Ectodermal cell (in vitro differentiated cells): ENCODE measurements around the gene TP53BP2.
"Not testable (repeated sequence)": the region's sequence is repeated elsewhere in the genome, so short reads cannot be mapped to it uniquely, and the experiment has no call there.

Source experiments
- H3K27ac ChIP-seq: 2 replicates; pipeline ENCODE4 v1.7.0; 2013; ENCODE audit warnings: mild to moderate bottlenecking, low read depth, low read length; ENCODE audit not compliant: insufficient read depth, poor library complexity, severe bottlenecking
- H3K27me3 ChIP-seq: 2 replicates; pipeline ENCODE4 v1.7.0; 2013; ENCODE audit warnings: mild to moderate bottlenecking, low read length; ENCODE audit not compliant: insufficient read depth, control insufficient read depth, poor library complexity, severe bottlenecking
- H3K36me3 ChIP-seq: one replicate; pipeline ENCODE4 v1.7.0; 2013; ENCODE audit warnings: low read length; ENCODE audit not compliant: control insufficient read depth, insufficient read depth
- H3K4me1 ChIP-seq: one replicate; pipeline ENCODE4 v1.7.0; 2013; ENCODE audit warnings: low read length; ENCODE audit not compliant: control insufficient read depth, insufficient read depth
- H3K4me3 ChIP-seq: 2 replicates; pipeline ENCODE4 v1.7.0; 2013; ENCODE audit warnings: low read depth, low read length, control low read depth; ENCODE audit not compliant: insufficient read depth
- H3K9me3 ChIP-seq: 2 replicates; pipeline ENCODE4 v1.7.0; 2013; ENCODE audit warnings: mild to moderate bottlenecking, low read length, moderate library complexity; ENCODE audit not compliant: control insufficient read depth
- WGBS, 2 experiments: methylation state at CpG; one replicate each; pipeline ENCODE4 v1.1.7; 2013; ENCODE audit warnings: missing lambda C conversion rate in 2 of 2; 5-methylcytosine and 5-hydroxymethylcytosine counted together

TP53BP2 gene

DNA sequence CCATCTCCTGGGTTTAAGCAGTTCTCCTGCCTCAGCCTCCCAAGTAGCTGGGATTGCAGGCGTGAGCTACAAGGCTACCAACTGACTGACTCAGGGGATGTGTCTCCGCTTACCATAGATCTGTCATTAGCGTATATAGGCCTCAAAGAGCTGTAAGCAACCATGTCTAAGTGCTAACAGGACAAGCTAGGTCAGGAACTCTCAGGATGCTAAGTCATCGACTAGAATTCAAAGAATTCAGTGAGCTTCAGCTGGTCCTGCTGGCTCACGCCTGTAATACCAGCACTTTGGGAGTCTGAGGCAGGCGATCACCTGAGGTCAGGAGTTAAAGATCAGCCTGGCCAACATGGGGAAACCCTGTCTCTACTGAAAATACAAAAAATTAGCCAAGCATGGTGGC, 103.9 kb downstream of the TP53BP2 start:
- Histone ChIP-seq H3K36me3 (no peaks in the 10 kb centered on the region), H3K4me1 (no peaks in the 10 kb centered on the region), H3K27me3 (no peaks in the 10 kb centered on the region), H3K4me3 (no peak overlapping the region), H3K9me3 (no peaks in the 10 kb centered on the region), H3K27ac (no peak overlapping the region)
- WGBS, 2 experiments: 90 to 91% methylated on average over 6 of the region's 6 CpGs

- H3K36me3 ChIP-seq, H3K27ac ChIP-seq, H3K9me3 ChIP-seq, H3K4me1 ChIP-seq, H3K27me3 ChIP-seq, H3K4me3 ChIP-seq: not testable (repeated sequence)
- WGBS, 2 experiments: 83 to 86% methylated on average over 10 of the region's 10 CpGs
These were observed 105.6 kb downstream of the TP53BP2 start for GRCh38 chr1:223740038-223740736.

DNA sequence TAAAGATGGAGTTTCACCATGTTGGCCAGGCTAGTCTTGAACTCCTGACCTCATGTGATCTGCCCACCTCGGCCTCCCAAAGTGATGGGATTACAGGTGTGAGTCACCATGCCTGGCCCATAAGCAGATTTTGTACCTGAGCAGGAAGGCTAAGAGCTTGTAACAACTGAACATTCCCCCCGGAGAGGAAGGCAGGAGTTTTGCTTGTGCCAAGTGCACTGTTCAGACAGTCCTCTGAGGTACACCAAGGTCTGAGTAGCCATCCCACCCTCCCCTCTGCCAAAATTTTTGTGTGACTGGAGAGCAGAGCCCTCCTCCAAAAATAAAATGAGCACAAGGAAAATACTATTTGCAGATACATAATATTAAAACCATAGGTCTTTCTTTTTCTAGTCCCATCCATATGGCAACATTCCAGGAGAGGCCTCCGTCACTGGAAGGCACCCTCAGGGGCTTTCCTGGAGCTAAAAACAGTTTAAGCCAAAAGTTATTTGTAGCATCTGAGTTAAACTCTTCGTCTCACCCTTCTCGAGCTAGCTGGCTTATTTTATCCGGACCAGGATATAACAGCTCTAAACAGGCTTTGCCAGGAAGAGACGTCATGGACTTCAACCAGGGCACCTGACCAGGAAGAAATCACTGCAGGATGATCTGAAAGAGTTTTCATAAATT, 106.2 kb downstream of the TP53BP2 start:
- Histone ChIP-seq H3K27me3 (no peaks in the 10 kb centered on the region), H3K36me3 (no peaks in the 10 kb centered on the region), H3K4me1 (no peaks in the 10 kb centered on the region), H3K4me3 (no peak overlapping the region), H3K9me3 (no peaks in the 10 kb centered on the region), H3K27ac (no peak overlapping the region)
- WGBS, 2 experiments: 93% methylated on average over 7 of the region's 7 CpGs

DNA sequence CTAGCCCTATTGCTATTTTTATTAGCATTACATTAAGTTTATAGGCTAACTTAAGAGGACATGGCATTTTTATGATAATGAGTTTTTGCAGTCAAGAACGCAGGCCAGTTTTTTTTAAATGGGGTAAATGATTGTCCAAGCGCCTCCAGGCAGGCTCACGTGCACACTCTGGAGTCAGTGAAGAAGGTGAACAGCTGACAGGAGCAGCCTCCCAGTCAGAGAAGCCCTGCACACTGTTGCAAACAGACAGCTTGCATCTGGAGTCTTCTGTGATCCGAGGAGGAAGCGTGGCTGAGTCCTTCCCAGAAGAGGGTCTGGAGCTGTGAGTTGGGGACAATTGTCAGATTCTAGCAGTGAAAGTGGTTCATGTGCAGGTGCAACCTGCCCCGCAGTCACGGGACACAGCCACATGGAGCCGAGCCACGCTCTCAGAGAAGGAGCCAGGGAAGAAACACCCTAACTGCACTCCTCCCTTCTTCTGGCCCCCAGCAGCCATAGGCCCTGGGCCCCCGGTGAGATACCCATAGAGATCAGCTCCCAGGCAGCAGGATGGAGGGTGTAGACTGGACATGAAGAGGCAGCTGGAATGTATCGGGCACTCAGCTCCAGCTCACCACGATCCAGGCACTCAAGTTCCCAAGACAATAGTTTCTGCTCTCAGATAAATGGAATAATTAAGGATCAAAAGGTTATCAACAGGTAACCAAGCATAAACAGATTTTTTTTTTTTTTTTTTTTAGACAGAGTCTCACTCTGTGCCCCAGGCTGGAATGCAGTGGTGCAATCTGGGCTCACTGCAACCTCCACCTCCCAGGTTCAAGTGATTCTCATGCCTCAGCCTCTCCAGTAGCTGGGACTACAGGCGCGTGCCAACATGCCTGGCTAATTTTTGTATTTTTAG, 107.0 kb downstream of the TP53BP2 start:
- H3K27me3 ChIP-seq: no peaks in the 10 kb centered on the region
- no peaks in the 10 kb centered on the region for H3K9me3 ChIP-seq
- H3K36me3 ChIP-seq: no peaks in the 10 kb centered on the region
- peaks cover 3% of the 10 kb centered on the region for H3K4me1 ChIP-seq
- H3K27ac ChIP-seq: no peak overlapping the region
- H3K4me3 ChIP-seq: no peak overlapping the region
- 93 to 94% methylated on average over 14 of the region's 14 CpGs for WGBS, 2 experiments

GRCh38 chr1:223737342-223737741, 108.4 kb downstream of the TP53BP2 start:
- H3K9me3 ChIP-seq: no peaks in the 10 kb centered on the region
- H3K4me3 ChIP-seq: no peak overlapping the region
- no peaks in the 10 kb centered on the region for H3K36me3 ChIP-seq
- WGBS, 2 experiments: 90 to 92% methylated on average over 5 of the region's 7 CpGs
- H3K4me1 ChIP-seq: peaks cover 13% of the 10 kb centered on the region
- H3K27ac ChIP-seq: no peak overlapping the region
- no peaks in the 10 kb centered on the region for H3K27me3 ChIP-seq

DNA sequence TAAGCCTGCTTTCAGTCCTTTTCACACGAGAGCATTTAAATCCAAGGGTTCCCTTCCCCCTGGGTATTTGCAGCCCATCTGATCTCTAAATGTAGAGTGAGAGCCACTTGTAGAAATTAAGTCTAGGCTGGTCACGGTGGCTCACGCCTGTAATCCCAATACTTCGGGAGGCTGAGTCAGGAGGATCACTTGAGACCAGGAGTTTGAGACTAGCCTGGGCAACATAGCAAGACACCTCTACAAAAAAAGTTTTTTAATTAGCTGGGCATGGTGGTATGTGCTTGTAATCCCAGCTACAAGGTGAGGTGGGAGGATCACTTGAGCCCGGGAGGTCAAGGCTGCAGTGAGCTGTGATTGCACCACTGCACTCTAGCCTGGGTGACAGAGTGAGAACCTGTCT, 109.1 kb downstream of the TP53BP2 start:
- WGBS, 2 experiments: 92 to 95% methylated on average over 5 of the region's 5 CpGs
- not testable (repeated sequence) for H3K4me3 ChIP-seq, H3K9me3 ChIP-seq, H3K27me3 ChIP-seq, H3K36me3 ChIP-seq, H3K27ac ChIP-seq
- peaks cover 13% of the 10 kb centered on the region for H3K4me1 ChIP-seq

DNA sequence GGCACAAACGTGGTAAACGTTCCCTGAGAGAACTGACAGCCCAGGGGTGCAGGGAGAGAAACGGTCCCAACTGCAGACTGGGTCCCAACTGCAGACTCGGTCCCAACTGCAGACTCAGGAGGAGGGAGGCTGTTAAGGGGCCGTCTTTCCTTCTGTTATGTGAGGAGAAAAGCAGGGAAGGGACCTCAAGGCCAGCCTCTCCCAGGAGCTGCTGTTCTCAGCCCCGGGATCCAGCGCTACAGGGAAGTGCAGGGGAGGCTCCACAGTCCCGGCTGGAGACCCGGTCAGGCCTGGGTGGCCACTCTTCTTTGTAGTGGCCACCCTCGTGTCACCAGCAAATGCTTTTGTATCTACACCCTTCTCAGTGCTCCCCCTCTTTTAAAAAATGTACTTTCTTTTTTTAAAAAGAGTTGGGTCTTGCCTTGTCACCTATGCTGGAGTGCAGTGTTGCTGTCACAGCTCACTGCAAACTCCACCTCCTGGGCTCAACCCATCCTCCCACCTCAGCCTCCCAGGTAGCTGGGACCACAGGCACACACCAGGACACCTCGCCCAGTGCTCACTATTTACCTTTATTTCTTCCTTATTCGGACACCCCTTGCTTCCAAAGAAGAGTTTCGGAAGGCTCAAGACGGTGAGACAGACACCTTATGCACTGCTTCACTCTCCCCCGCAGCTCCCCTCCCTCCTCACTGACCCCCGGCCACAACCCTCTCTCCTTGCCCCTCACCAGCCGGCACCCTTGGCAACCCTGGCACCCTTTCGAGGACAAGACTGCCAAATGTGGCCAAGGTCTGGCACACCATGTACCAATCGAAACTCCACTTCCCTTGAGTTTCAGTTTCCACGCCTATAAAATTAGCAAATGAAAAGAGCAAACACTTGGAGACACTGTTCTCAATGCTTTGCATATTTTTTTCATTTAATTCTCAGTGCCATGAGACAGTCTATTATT, 111.6 kb downstream of the TP53BP2 start:
- 59 to 62% methylated on average over 20 of the region's 20 CpGs for WGBS, 2 experiments
- Histone ChIP-seq H3K9me3 (no peaks in the 10 kb centered on the region), H3K4me3 (no peak overlapping the region), H3K36me3 (no peaks in the 10 kb centered on the region), H3K27me3 (no peaks in the 10 kb centered on the region), H3K4me1 (peaks cover 13% of the 10 kb centered on the region), H3K27ac (no peak overlapping the region)

- no peaks in the 10 kb centered on the region for H3K36me3 ChIP-seq
- no peaks in the 10 kb centered on the region for H3K27me3 ChIP-seq
- no peak overlapping the region for H3K4me3 ChIP-seq
- H3K27ac ChIP-seq: no peak overlapping the region
- peaks cover 13% of the 10 kb centered on the region for H3K4me1 ChIP-seq
- WGBS, 2 experiments: 51 to 72% methylated on average over 4 to 6 of the region's 6 CpGs
- no peaks in the 10 kb centered on the region for H3K9me3 ChIP-seq
These were observed 112.6 kb downstream of the TP53BP2 start for GRCh38 chr1:223732993-223733798.

DNA sequence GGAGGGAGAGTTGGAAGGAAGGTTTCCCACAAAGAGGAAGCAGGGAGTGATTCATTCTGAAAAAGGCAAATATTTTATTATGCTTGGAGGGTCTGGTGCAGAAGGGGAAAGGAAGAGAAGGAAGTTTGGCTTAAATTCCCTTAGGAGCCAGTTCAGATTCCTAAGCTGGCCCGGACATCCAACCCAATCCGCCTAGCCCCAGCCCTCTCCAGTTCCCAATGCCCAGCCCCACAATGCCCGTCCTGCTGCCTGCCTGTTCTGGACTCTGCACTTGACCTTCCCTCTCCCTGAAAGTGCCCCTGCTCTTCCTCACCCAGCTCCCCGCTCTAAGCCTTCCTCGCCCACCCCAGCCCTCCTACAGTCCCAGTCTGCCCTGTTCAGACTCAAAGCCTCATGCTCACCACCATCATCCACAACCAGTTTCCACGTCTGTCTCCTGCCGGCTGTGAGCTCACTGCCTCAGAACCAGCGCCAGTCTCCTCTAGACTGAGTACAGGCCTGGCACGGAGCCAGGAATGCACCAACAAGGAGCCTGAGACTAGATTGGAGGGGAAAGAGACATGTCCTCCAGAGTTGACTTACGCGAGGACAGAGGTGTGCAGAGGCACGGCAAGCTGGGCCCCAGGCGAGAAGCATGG, 114.5 kb downstream of the TP53BP2 start:
- Histone ChIP-seq H3K36me3 (no peaks in the 10 kb centered on the region), H3K9me3 (no peaks in the 10 kb centered on the region), H3K27ac (no peak overlapping the region), H3K4me3 (no peak overlapping the region), H3K27me3 (no peaks in the 10 kb centered on the region), H3K4me1 (peaks cover 22% of the 10 kb centered on the region)
- 92 to 94% methylated on average over 13 of the region's 13 CpGs for WGBS, 2 experiments
